Endothelial cell of umbilical vein (primary cell): Measurements from ENCODE around the gene SLC5A2. TPM values are rescaled to one million over a fixed set of nuclear protein-coding genes. Genes with fewer than 3 reads are reported as not detected.

ENCODE experiments used
- BruUV-seq: library from RNA; stranded (reverse); fragments of 400-500 nt; replicated peaks from 2 replicates; lab custom pipeline; 2021; lab: Mats Ljungman, UMichigan
- CTCF ChIA-PET: fragments of 300-600, 350-600 bp; sonication (Branson Sonifier 250); formaldehyde crosslinking; loops from one replicate; lab custom pipeline; 2021; ENCODE audit warnings: antibody characterized with exemption, inconsistent platforms; lab: Charles Lee
- POLR2A ChIA-PET: fragments of 300-600, 350-600 bp; sonication (Branson Sonifier 250); formaldehyde crosslinking; loops from one replicate; lab custom pipeline; 2021; ENCODE audit warnings: antibody characterized with exemption, inconsistent platforms; lab: Charles Lee
- DNase-seq: peaks from one replicate; pipeline ENCODE4 v3.0.0-alpha.2; 2011; ENCODE audit warnings: low read depth, low spot score
- FAIRE-seq: peaks from 2 replicates; lab custom pipeline; 2011; peaks lifted over from hg19 to GRCh38; lab: Jason Lieb, UNC
- H2AFZ ChIP-seq: 2 replicates; pipeline ENCODE4 v1.6.0; 2012; ENCODE audit warnings: low read depth, low read length, control low read depth, inconsistent platforms
- H3K27ac ChIP-seq: 2 replicates; pipeline ENCODE4 v1.5.1; 2011; ENCODE audit warnings: low read depth, mild to moderate bottlenecking, control low read depth, low read length, moderate library complexity; ENCODE audit not compliant: insufficient read depth
- H3K27me3 ChIP-seq, 2 experiments: 2 replicates each; pipeline versions ENCODE4 v1.6.0 to v1.6.1; 2011; ENCODE audit warnings: low read length in 2 of 2, mixed read lengths in 1 of 2; ENCODE audit not compliant: control insufficient read depth in 2 of 2, insufficient read depth in 2 of 2
- H3K36me3 ChIP-seq, 2 experiments: 2 replicates in 1 of 2; 3 replicates in 1 of 2; pipeline ENCODE4 v1.5.1; 2011; ENCODE audit warnings: low read length in 2 of 2, mild to moderate bottlenecking in 1 of 2, moderate library complexity in 1 of 2; ENCODE audit not compliant: control insufficient read depth in 2 of 2, insufficient read depth in 2 of 2; ENCODE audit errors: extremely low read depth in 1 of 2
- H3K4me1 ChIP-seq: 3 replicates; pipeline ENCODE4 v1.5.1; 2011; ENCODE audit warnings: mild to moderate bottlenecking, low read length; ENCODE audit not compliant: control insufficient read depth, insufficient read depth; ENCODE audit errors: extremely low read depth
- H3K4me2 ChIP-seq: 2 replicates; pipeline ENCODE4 v1.6.1; 2011; ENCODE audit warnings: low read length, control low read depth, mixed read lengths; ENCODE audit not compliant: insufficient read depth
- H3K4me3 ChIP-seq, 3 experiments: fragments of 200-600 bp in 1 of 3; sonication (generic), shearing (Covaris generic) in 1 of 3; replicated peaks in 1 of 3; 2 replicates each; pipeline ENCODE4 v1.5.1; 2011 to 2016; ENCODE audit warnings: control low read depth in 3 of 3, low read length in 3 of 3, mild to moderate bottlenecking in 2 of 3, inconsistent platforms in 1 of 3, low read depth in 1 of 3, moderate library complexity in 1 of 3; ENCODE audit not compliant: insufficient read depth in 1 of 3
- H3K79me2 ChIP-seq: 2 replicates; pipeline ENCODE4 v1.6.0; 2012; ENCODE audit warnings: low read length, inconsistent platforms; ENCODE audit not compliant: control insufficient read depth, insufficient read depth
- H3K9ac ChIP-seq: replicated peaks from 2 replicates; pipeline ENCODE3; 2011; ENCODE audit warnings: low read length, control low read depth; ENCODE audit not compliant: insufficient read depth; ENCODE audit errors: extremely low read depth
- H3K9me1 ChIP-seq: replicated peaks from 3 replicates; pipeline ENCODE4 v1.6.0; 2011; ENCODE audit warnings: mild to moderate bottlenecking, low read length; ENCODE audit not compliant: control insufficient read depth, insufficient read depth; ENCODE audit errors: extremely low read depth
- H3K9me3 ChIP-seq: replicated peaks from 2 replicates; pipeline ENCODE4 v1.5.1; 2012; ENCODE audit warnings: low read length, inconsistent platforms; ENCODE audit not compliant: control insufficient read depth, insufficient read depth
- H4K20me1 ChIP-seq: replicated peaks from 2 replicates; pipeline ENCODE3; 2011; ENCODE audit warnings: mild to moderate bottlenecking, low read length; ENCODE audit not compliant: control insufficient read depth, insufficient read depth; ENCODE audit errors: extremely low read depth
- CTCF ChIP-seq, 2 donors: IDR thresholded peaks; 1 replicate in 1 of 2; 2 replicates in 1 of 2; pipeline ENCODE4 v1.5.1; 2011; ENCODE audit warnings: low read length in 2 of 2, mild to moderate bottlenecking in 2 of 2, moderate library complexity in 2 of 2, control low read depth in 1 of 2, inconsistent platforms in 1 of 2, low read depth in 1 of 2; ENCODE audit not compliant: insufficient read depth in 1 of 2; ENCODE audit errors: extremely low read depth in 1 of 2
- EZH2 ChIP-seq: IDR thresholded peaks from 2 replicates; pipeline ENCODE4 v1.6.1; 2012; ENCODE audit warnings: borderline replicate concordance, low read depth, mild to moderate bottlenecking, moderate library complexity, low read length, inconsistent platforms; ENCODE audit not compliant: severe bottlenecking
- FOS ChIP-seq: IDR thresholded peaks from 2 replicates; pipeline ENCODE4 v1.6.1; 2011; ENCODE audit warnings: mild to moderate bottlenecking, low read length, moderate library complexity, borderline replicate concordance; ENCODE audit not compliant: insufficient read depth
- GATA2 ChIP-seq: IDR thresholded peaks from 2 replicates; pipeline ENCODE4 v1.7.0; 2011; ENCODE audit warnings: low read depth, mild to moderate bottlenecking, moderate library complexity, mixed read lengths, low read length; ENCODE audit not compliant: insufficient read length, insufficient read depth
- JUN ChIP-seq: IDR thresholded peaks from 2 replicates; pipeline ENCODE4 v1.6.1; 2011; ENCODE audit warnings: borderline replicate concordance, low read depth; ENCODE audit not compliant: insufficient read length, insufficient read depth
- MYC ChIP-seq: IDR thresholded peaks from one replicate; pipeline ENCODE4 v1.6.1; 2011; ENCODE audit warnings: mild to moderate bottlenecking, low read depth, low read length
- POLR2A ChIP-seq: IDR thresholded peaks from 2 replicates; pipeline ENCODE4 v1.6.1; 2012; ENCODE audit warnings: low read depth, mild to moderate bottlenecking, control low read depth, low read length
- POLR2AphosphoS5 ChIP-seq: IDR thresholded peaks from 2 replicates; pipeline ENCODE4 v1.6.1; 2012; ENCODE audit warnings: low read depth, mild to moderate bottlenecking, control low read depth, low read length, moderate library complexity; ENCODE audit not compliant: insufficient read depth
- dilution Hi-C: fragments of 300-500 bp; cut with MboI; formaldehyde crosslinking; loops from one replicate; pipeline ENCODE4 v1.15.0; 2019; ENCODE audit warnings: low sequenced_read_pairs; ENCODE audit not compliant: extremely low pct_ligation_motif_present
- intact Hi-C: fragments of 100-400 bp; cut with micrococcal nuclease; formaldehyde crosslinking; loops from one replicate; pipeline ENCODE4 v1.10.0; 2022
- polyA plus RNA-seq, 4 experiments: library from polyadenylated mRNA; depleted of rRNA in 3 of 4; stranded (reverse) in 3 of 4; unstranded in 1 of 4; fragments of >200 nt; gene quantifications; 2 replicates each; pipeline versions ENCODE4 v1.2.1 to v1.2.3, GENCODE V29; 2011 to 2012; ENCODE audit warnings: missing spikeins in 1 of 4
- total RNA-seq: library from RNA; stranded (reverse); gene quantifications from 2 replicates; pipeline ENCODE4 v1.2.3, GENCODE V29; 2021
- TF ChIP-seq, protein P1 (sequence below): IDR thresholded peaks from 2 replicates; pipeline ENCODE4 v1.6.1; 2011; ENCODE audit not compliant: insufficient read depth, insufficient read length

The SLC5A2 gene
- total and polyA plus RNA-seq, 2 donors (not counting 3 experiments of a cell fraction or from before 2014, with no cell fraction given) = 0.03 TPM; not detected in 1

DNA sequence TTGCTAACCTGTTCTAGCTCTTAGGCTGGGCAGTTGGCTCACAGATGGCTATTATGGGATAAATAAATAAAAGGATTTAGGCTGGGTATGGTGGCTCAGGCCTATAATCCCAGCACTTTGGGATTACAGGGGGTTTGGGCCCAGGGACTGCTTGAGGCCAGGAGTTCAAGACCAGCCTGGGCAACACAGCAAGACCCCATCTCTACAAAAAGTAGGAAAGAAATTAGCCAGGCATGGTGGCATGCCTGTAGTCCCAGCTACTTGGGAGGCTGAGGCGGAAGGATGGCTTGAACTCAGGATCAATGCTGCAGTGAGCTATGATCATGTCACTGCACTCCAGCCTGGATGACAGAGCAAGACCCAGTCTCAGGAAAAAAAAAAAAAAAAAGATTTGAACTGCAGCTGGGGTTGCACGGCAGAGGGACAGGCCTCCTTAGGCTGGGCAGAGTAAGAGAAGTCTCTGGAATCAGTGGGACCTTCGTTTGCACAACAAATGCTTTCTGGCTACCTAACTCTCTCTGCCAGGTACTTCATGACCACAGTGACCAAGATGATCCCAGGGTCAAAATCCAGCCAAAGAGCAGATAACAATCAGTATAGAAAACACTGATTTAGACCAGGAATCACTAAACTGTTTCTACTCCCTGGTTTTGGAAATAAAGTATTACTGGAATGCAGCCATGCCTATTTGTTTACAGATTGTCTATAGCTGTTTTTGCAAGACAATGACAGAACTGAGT lies 18.5 kb downstream of the SLC5A2 start:
- TF ChIP-seq POLR2A (no peak), FOS (no peak), CTCF (IDR thresholded peaks at IDR 0.05; ENCODE audit: extremely low read depth in 1 of 2, insufficient read depth in 1 of 2, low read depth in 1 of 2, low read length in 2 of 2) (no peak), EZH2 (no peak), GATA2 (no peak), JUN (no peak), POLR2AphosphoS5 (no peak), MYC (no peak)
- TF ChIP-seq, protein P1, sequence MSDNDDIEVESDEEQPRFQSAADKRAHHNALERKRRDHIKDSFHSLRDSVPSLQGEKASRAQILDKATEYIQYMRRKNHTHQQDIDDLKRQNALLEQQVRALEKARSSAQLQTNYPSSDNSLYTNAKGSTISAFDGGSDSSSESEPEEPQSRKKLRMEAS = no peak
- DNase-seq (no peak), FAIRE-seq (no peak)
- no peak overlapping the region for H3K4me3 ChIP-seq
- H3K36me3 ChIP-seq = peaks cover 2 to 7% of the 10 kb centered on the region in 2 experiments
- no peaks in the 10 kb centered on the region for H3K9me1 ChIP-seq
- ChIA-PET POLR2A (no interaction called here), CTCF (interaction anchor here (0.9 to 1.7 kb wide), 4 partner anchors 13 to 197 kb away, joined by 3 to 4 read pairs (median 3); no protein-coding TSS in a partner anchor)
- H3K79me2 ChIP-seq = no peaks in the 10 kb centered on the region
- no TSS peak for BruUV-seq
- no peak overlapping the region for H2AFZ ChIP-seq
- no peak overlapping the region for H3K9ac ChIP-seq
- no peaks in the 10 kb centered on the region for H3K9me3 ChIP-seq
- dilution Hi-C loops = no loop called here
- H4K20me1 ChIP-seq = no peaks in the 10 kb centered on the region
- H3K27me3 ChIP-seq = no peaks in the 10 kb centered on the region
- H3K27ac ChIP-seq = no peak overlapping the region
- H3K4me2 ChIP-seq = no peak overlapping the region
- intact Hi-C loops = loop anchor here (10.0 kb wide), 1 partner anchor 363 kb away; no protein-coding TSS in a partner anchor
- H3K4me1 ChIP-seq = peaks cover 8% of the 10 kb centered on the region
